ENCODE measurements around the gene FGF9. TPM values are rescaled to one million over a fixed set of nuclear protein-coding genes. Genes with fewer than 3 reads are reported as not detected.

The FGF9 gene
- 1 to 10 TPM in 3 of 4 donors, under 1 TPM in 1; 0.13 to 2.1 (median 1.3) TPM for total RNA-seq

DNA sequence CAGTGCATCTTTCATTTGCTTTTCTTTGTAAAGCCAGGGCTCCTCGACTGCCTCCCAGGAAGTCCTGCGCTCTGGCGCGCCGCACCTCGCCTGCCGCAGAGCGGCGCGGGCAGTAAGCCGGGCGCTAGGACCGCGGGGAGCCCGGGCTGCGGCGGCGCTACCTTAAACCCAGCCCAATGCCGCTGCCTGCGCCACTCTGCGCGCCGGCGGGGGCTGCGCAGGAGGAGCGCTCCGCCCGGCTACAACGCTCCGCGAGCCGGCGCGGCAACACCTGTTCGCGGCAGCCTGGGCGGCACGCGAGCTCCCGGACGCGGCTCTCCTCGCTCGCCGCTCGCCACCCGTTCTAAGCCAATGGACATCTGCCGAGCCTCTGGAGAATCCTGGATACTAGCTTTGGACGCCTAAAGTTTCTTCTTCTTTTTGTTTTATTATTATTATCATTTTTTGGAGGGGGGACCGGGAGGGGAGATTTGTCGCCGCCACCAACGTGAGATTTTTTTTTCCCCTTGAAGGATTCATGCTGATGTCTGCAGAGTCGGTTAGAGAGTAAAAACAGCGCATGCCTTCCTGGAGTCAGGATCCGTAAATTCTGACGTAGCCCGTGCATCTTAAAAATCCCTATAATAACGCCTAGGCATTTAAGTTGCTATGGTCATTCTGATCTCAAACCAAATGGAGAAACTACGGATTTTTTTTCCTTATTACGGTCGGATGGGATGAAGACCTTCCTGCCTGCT lies at the start of gene FGF9:
TSS of gene FGF9 (plus strand) at position 191 of the 737 bp plus-strand sequence. CDS start 840 bp downstream, outside the sequence.
- TF ChIP-seq POLR2A (IDR thresholded peaks at IDR 0.05), result peak in 1 of 2 donors; percentile 51
- TF ChIP-seq, protein P1, sequence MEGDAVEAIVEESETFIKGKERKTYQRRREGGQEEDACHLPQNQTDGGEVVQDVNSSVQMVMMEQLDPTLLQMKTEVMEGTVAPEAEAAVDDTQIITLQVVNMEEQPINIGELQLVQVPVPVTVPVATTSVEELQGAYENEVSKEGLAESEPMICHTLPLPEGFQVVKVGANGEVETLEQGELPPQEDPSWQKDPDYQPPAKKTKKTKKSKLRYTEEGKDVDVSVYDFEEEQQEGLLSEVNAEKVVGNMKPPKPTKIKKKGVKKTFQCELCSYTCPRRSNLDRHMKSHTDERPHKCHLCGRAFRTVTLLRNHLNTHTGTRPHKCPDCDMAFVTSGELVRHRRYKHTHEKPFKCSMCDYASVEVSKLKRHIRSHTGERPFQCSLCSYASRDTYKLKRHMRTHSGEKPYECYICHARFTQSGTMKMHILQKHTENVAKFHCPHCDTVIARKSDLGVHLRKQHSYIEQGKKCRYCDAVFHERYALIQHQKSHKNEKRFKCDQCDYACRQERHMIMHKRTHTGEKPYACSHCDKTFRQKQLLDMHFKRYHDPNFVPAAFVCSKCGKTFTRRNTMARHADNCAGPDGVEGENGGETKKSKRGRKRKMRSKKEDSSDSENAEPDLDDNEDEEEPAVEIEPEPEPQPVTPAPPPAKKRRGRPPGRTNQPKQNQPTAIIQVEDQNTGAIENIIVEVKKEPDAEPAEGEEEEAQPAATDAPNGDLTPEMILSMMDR (IDR thresholded peaks at IDR 0.05), result peak in 3 of 4 experiments; percentile 6 to 30 (median 18)
- no peak for TF ChIP-seq POLR2AphosphoS5 (IDR thresholded peaks at IDR 0.05)
- no peak for TF ChIP-seq EP300 (IDR thresholded peaks at IDR 0.05)
- no peaks in the 10 kb centered on the region for H3K9me3 ChIP-seq
- 0 to 1% methylated on average over 2 to 13 of the region's 62 CpGs for WGBS, 2 donors (ENCODE audit: low coverage in 1 of 2)
- ATAC-seq, result peak; percentile 86
- peak within 1 kb of the TSS in 3 of 4 donors; percentile 52 to 80 (median 64) for H3K27ac ChIP-seq
- peak within 1 kb of the TSS; percentile 48 to 66 for H3K4me3 ChIP-seq
- H3K27me3 ChIP-seq, result peaks cover 84% of the 10 kb centered on the region
- no peaks in the 10 kb centered on the region for H3K36me3 ChIP-seq
- peaks cover 0 to 72% (median 27%) of the 10 kb centered on the region in 3 donors for H3K4me1 ChIP-seq

DNA sequence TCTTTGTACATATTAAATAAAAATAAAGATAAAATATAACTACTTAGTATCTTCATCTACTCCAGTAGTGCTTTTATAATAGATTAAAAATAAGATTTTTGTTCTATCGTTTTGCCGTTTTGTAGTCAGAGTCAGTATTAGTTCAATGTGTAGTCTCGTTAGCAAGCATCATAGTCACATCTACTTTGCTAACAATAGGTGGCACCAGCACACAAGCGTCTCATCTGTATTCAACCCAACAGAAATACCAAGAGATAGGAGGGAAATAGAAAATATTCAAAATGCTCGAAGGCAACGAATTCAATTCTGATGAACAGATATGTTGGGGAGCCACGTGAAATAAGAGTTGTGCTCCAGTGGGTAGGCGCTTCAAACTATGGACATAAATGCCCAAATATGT lies 45.5 kb upstream of the FGF9 start:
- no peak for TF ChIP-seq EP300 (IDR thresholded peaks at IDR 0.05)
- no peak for TF ChIP-seq POLR2A (IDR thresholded peaks at IDR 0.05)
- TF ChIP-seq, protein P1 (IDR thresholded peaks at IDR 0.05), result peak in 1 of 4 experiments; percentile 18
- no peak for TF ChIP-seq POLR2AphosphoS5 (IDR thresholded peaks at IDR 0.05)
- Histone ChIP-seq H3K9me3 (peaks cover 0 to 2% (median 0%) of the 10 kb centered on the region in 3 donors), H3K27me3 (peaks cover 12% of the 10 kb centered on the region), H3K36me3 (no peaks in the 10 kb centered on the region), H3K4me1 (no peaks in the 10 kb centered on the region), H3K27ac (no peak overlapping the region), H3K4me3 (no peak overlapping the region)
- 40 to 45% methylated on average over 2 to 8 of the region's 8 CpGs for WGBS, 2 donors (ENCODE audit: low coverage in 1 of 2)
- ATAC-seq, result no peak

DNA sequence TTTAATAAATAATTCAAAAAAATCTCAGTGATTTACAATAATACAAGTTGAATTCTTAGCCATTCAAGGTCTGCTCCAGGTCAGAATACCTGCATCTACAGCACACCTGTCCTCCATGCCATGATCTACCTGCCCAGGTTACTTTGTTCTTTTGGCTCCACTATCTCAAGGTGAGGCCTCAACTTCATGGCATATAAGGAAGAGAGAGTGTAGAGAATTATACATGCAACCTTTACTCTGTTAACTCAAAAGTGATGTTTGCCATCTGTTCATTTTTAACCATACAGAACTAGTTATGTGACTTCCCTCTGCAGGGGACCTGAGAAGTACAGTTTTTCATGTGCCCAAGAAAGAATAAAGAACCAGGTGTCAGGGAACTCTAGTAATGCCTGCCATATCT lies 38.7 kb upstream of the FGF9 start:
- ATAC-seq, result no peak
- Histone ChIP-seq H3K27me3 (peaks cover 10% of the 10 kb centered on the region), H3K4me1 (no peaks in the 10 kb centered on the region), H3K36me3 (no peaks in the 10 kb centered on the region), H3K27ac (no peak overlapping the region), H3K9me3 (peaks cover 0 to 12% (median 0%) of the 10 kb centered on the region in 3 donors), H3K4me3 (no peak overlapping the region)
- TF ChIP-seq EP300 (IDR thresholded peaks at IDR 0.05) (no peak), POLR2AphosphoS5 (IDR thresholded peaks at IDR 0.05) (no peak), POLR2A (IDR thresholded peaks at IDR 0.05) (no peak)
- TF ChIP-seq, protein P1 (IDR thresholded peaks at IDR 0.05), result no peak

DNA sequence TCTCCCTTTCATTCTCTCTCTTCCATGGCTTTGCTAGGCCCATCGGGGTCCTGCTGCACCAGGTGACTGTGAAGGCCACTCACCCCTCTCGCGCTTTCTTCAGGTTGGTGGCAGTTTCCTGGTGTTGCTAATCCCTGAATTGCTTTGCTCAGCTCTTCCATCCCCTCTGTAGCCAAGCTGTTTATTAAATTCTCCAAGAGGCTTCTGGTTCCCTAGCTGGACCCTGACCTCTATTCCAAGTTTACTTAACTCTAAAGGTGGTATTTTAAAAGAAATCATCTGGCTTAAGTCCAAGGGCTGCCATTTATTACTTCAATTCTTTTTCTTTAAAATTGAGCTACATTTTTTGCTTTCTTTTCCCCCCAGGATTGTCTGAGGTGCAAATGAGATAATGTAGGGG lies 34.2 kb upstream of the FGF9 start:
- no peak for ATAC-seq
- TF ChIP-seq POLR2AphosphoS5 (IDR thresholded peaks at IDR 0.05) (no peak), EP300 (IDR thresholded peaks at IDR 0.05) (no peak), POLR2A (IDR thresholded peaks at IDR 0.05) (no peak)
- TF ChIP-seq, protein P1 (IDR thresholded peaks at IDR 0.05), result no peak
- H3K27me3 ChIP-seq, result peaks cover 23% of the 10 kb centered on the region
- no peak overlapping the region for H3K27ac ChIP-seq
- WGBS, 2 donors (ENCODE audit: low coverage in 1 of 2), result 40 to 65% methylated on average over 2 to 3 of the region's 3 CpGs
- H3K36me3 ChIP-seq, result no peaks in the 10 kb centered on the region
- H3K4me3 ChIP-seq, result no peak overlapping the region
- H3K4me1 ChIP-seq, result no peaks in the 10 kb centered on the region
- no peaks in the 10 kb centered on the region for H3K9me3 ChIP-seq

DNA sequence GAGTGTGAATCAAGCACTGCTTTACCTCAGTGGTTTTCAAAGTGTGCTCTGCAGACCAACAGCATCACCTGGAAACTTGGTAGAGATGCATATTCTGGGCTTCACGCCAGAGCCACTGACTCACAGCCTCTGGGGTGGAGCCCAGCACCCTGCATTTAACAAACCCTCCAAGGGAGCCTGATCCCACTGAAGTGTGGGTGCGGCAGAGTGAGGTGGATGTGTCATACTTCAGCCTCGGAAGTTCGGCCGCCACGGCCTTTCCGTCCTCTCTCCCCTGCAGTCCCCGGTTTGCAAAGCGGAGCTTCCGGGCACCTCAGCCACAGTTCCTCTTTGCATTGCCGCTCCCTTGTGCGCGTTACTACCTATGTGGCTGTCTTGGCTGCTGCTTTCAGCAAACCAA lies 33.6 kb upstream of the FGF9 start:
- no peak for ATAC-seq
- WGBS, 2 donors (ENCODE audit: low coverage in 1 of 2), result no CpG with 5 or more reads among the region's 13 CpGs
- no peaks in the 10 kb centered on the region for H3K4me1 ChIP-seq
- peaks cover 23% of the 10 kb centered on the region for H3K27me3 ChIP-seq
- H3K9me3 ChIP-seq, result no peaks in the 10 kb centered on the region
- H3K27ac ChIP-seq, result no peak overlapping the region
- no peaks in the 10 kb centered on the region for H3K36me3 ChIP-seq
- no peak overlapping the region for H3K4me3 ChIP-seq
- TF ChIP-seq EP300 (IDR thresholded peaks at IDR 0.05) (no peak), POLR2AphosphoS5 (IDR thresholded peaks at IDR 0.05) (no peak), POLR2A (IDR thresholded peaks at IDR 0.05) (no peak)
- TF ChIP-seq, protein P1 (IDR thresholded peaks at IDR 0.05), result no peak
